A549 (cell line): Measurements from ENCODE around the gene NCAPD2. TPM values are rescaled to one million over a fixed set of nuclear protein-coding genes. Genes with fewer than 3 reads are reported as not detected.

ENCODE experiments used
- ATAC-seq, 2 experiments: fragments of 200-7000 bp in 1 of 2; fragments of >200 bp in 1 of 2; cut with Nextera tagmentation in 1 of 2; cut with Tn5 transposase in 1 of 2; 3 replicates each; pipeline versions ENCODE4 v1.8.0 to v1.9.1; 2018 to 2020; ENCODE audit warnings: mild to moderate bottlenecking in 1 of 2, moderate library complexity in 1 of 2
- CTCF ChIA-PET: fragments of 300-600 bp; sonication (Branson Sonifier 250); formaldehyde crosslinking; extraction: SDS; loops from one replicate; lab custom pipeline; 2021; ENCODE audit warnings: antibody characterized with exemption, inconsistent platforms; lab: Yijun Ruan, JAX
- POLR2A ChIA-PET: fragments of 350-600 bp; formaldehyde crosslinking; extraction: SDS; loops from one replicate; lab custom pipeline; 2021; ENCODE audit warnings: antibody characterized with exemption, inconsistent platforms; lab: Yijun Ruan, JAX
- DNase-seq, 2 experiments: peaks; one replicate each; pipeline versions ENCODE4 v3.0.0 to v3.0.0-alpha.2; 2011 to 2016; ENCODE audit warnings: low read depth in 1 of 2, low spot score in 1 of 2
- FAIRE-seq: peaks from 2 replicates; lab custom pipeline; 2011; peaks lifted over from hg19 to GRCh38; lab: Jason Lieb, UNC
- H3K27ac ChIP-seq, 2 experiments: fragments of >200 bp; sonication (Bioruptor Twin); formaldehyde crosslinking; 3 replicates each; pipeline ENCODE4 v1.5.1; 2016 to 2017
- H3K4me1 ChIP-seq: fragments of >200 bp; sonication (Bioruptor Twin); formaldehyde crosslinking; 3 replicates; pipeline ENCODE4 v1.6.1; 2016
- H3K4me2 ChIP-seq: fragments of >200 bp; sonication (Bioruptor Twin); formaldehyde crosslinking; 3 replicates; pipeline ENCODE4 v1.6.1; 2016
- H3K4me3 ChIP-seq: fragments of >200 bp; sonication (Bioruptor Twin); formaldehyde crosslinking; 3 replicates; pipeline ENCODE4 v1.5.1; 2016
- H3K9me3 ChIP-seq: fragments of >200 bp; sonication (Bioruptor Twin); formaldehyde crosslinking; 3 replicates; pipeline ENCODE4 v1.6.1; 2016
- ATOH8 ChIP-seq: fragments of 250-450 bp; sonication (Bioruptor Pico); IDR thresholded peaks from 2 replicates; pipeline ENCODE4 v1.5.0; 2020; ENCODE audit warnings: low read depth, mild to moderate bottlenecking, moderate library complexity
- BCL3 ChIP-seq: fragments of >200 bp; sonication (Bioruptor Twin); formaldehyde crosslinking; IDR thresholded peaks from 3 replicates; pipeline ENCODE4 v1.6.1; 2016
- BHLHE40 ChIP-seq: IDR thresholded peaks from 2 replicates; pipeline ENCODE4 v1.6.1; 2012; ENCODE audit warnings: low read depth, low read length, inconsistent platforms
- CBX8 ChIP-seq: fragments of 200-600 bp; sonication (generic); IDR thresholded peaks from 2 replicates; pipeline ENCODE4 v1.6.1; 2016
- E2F6 ChIP-seq: IDR thresholded peaks from 2 replicates; pipeline ENCODE4 v1.6.1; 2012; ENCODE audit warnings: low read depth, borderline replicate concordance
- EHF ChIP-seq: fragments of 250-450 bp; sonication (Bioruptor Pico); IDR thresholded peaks from 2 replicates; pipeline ENCODE4 v1.5.0; 2020; ENCODE audit warnings: mild to moderate bottlenecking
- ELK1 ChIP-seq: fragments of 150-350 bp; IDR thresholded peaks from 2 replicates; pipeline ENCODE4 v1.6.1; 2014; ENCODE audit warnings: low read depth, mild to moderate bottlenecking, low read length
- EP300 ChIP-seq, 2 experiments: fragments of >200 bp; sonication (Bioruptor Twin); formaldehyde crosslinking; IDR thresholded peaks; 2 replicates in 1 of 2; 3 replicates in 1 of 2; pipeline ENCODE4 v1.6.1; 2016 to 2017
- FOSL2 ChIP-seq, 2 experiments: fragments of 450-650 bp in 1 of 2; fragments of >200 bp in 1 of 2; sonication (Bioruptor Twin) in 1 of 2; formaldehyde crosslinking; IDR thresholded peaks; 2 replicates each; pipeline versions ENCODE4 v1.5.0 to v1.6.1; 2016 to 2020; ENCODE audit warnings: mild to moderate bottlenecking in 1 of 2, moderate library complexity in 1 of 2
- HDAC2 ChIP-seq: fragments of 200-600 bp; sonication (generic); IDR thresholded peaks from 2 replicates; pipeline ENCODE4 v1.6.1; 2016
- HOXA7 ChIP-seq: fragments of 250-450 bp; sonication (Bioruptor Pico); IDR thresholded peaks from 2 replicates; pipeline ENCODE4 v1.5.0; 2020; ENCODE audit warnings: mild to moderate bottlenecking, moderate library complexity
- HOXB5 ChIP-seq: fragments of 250-450 bp; sonication (Bioruptor Pico); IDR thresholded peaks from 2 replicates; pipeline ENCODE4 v1.5.0; 2020; ENCODE audit warnings: mild to moderate bottlenecking, moderate library complexity
- JUN ChIP-seq, 2 experiments: fragments of >200 bp; sonication (Bioruptor Twin); formaldehyde crosslinking; IDR thresholded peaks; 2 replicates in 1 of 2; 3 replicates in 1 of 2; pipeline ENCODE4 v1.6.1; 2016 to 2017
- JUNB ChIP-seq: fragments of >200 bp; sonication (Bioruptor Twin); formaldehyde crosslinking; IDR thresholded peaks from 2 replicates; pipeline ENCODE4 v1.6.1; 2016
- KDM1A ChIP-seq: fragments of 200-600 bp; sonication (generic); IDR thresholded peaks from 2 replicates; pipeline ENCODE4 v1.6.1; 2016; ENCODE audit warnings: low read depth, mild to moderate bottlenecking
- KDM5A ChIP-seq: fragments of 200-600 bp; sonication (generic); IDR thresholded peaks from 2 replicates; pipeline ENCODE4 v1.6.1; 2016; ENCODE audit warnings: antibody characterized with exemption, mild to moderate bottlenecking
- MAFK ChIP-seq: fragments of 450-650 bp; IDR thresholded peaks from 2 replicates; pipeline ENCODE4 v1.6.1; 2014; ENCODE audit not compliant: partially characterized antibody
- MAX ChIP-seq: IDR thresholded peaks from 2 replicates; pipeline ENCODE4 v1.6.1; 2012
- MAZ ChIP-seq: fragments of 150-350 bp; IDR thresholded peaks from 2 replicates; pipeline ENCODE4 v1.6.1; 2014; ENCODE audit warnings: antibody characterized with exemption, low read depth, low read length, borderline replicate concordance
- PHF8 ChIP-seq: fragments of 200-600 bp; sonication (generic); IDR thresholded peaks from 2 replicates; pipeline ENCODE4 v1.6.1; 2016; ENCODE audit warnings: low read depth, mild to moderate bottlenecking, antibody characterized with exemption, moderate library complexity, borderline replicate concordance
- POLR2A ChIP-seq: IDR thresholded peaks from 2 replicates; pipeline ENCODE4 v1.6.1; 2012; ENCODE audit warnings: mild to moderate bottlenecking, low read length
- POLR2AphosphoS2 ChIP-seq: conservative IDR thresholded peaks from 2 replicates; pipeline ENCODE4 v1.6.1; 2012; ENCODE audit warnings: low read length, improper control_type of control experiment, inconsistent platforms
- RAD21 ChIP-seq, 2 experiments: fragments of >200 bp in 1 of 2; sonication (Bioruptor Twin) in 1 of 2; formaldehyde crosslinking in 1 of 2; IDR thresholded peaks in 1 of 2; conservative IDR thresholded peaks in 1 of 2; 2 replicates in 1 of 2; 3 replicates in 1 of 2; pipeline ENCODE4 v1.6.1; 2012 to 2018; ENCODE audit warnings: inconsistent platforms in 1 of 2
- RARB ChIP-seq: fragments of 250-450 bp; sonication (Bioruptor Pico); IDR thresholded peaks from 2 replicates; pipeline ENCODE4 v1.8.0; 2021; ENCODE audit warnings: mild to moderate bottlenecking, moderate library complexity
- REST ChIP-seq: fragments of 200-600 bp; sonication (generic); IDR thresholded peaks from 2 replicates; pipeline ENCODE4 v1.6.1; 2016; ENCODE audit warnings: antibody characterized with exemption, mild to moderate bottlenecking, moderate library complexity
- RFX5 ChIP-seq: fragments of 450-650 bp; IDR thresholded peaks from 2 replicates; pipeline ENCODE4 v1.7.1; 2014; ENCODE audit warnings: antibody characterized with exemption, mild to moderate bottlenecking, moderate library complexity
- RNF2 ChIP-seq: fragments of 200-600 bp; sonication (generic); IDR thresholded peaks from 2 replicates; pipeline ENCODE4 v1.6.1; 2016; ENCODE audit warnings: low read depth, mild to moderate bottlenecking, antibody characterized with exemption, moderate library complexity, borderline replicate concordance
- SREBF2 ChIP-seq: fragments of 450-650 bp; IDR thresholded peaks from 2 replicates; pipeline ENCODE4 v1.6.1; 2014; ENCODE audit warnings: mild to moderate bottlenecking, moderate library complexity
- TP53 ChIP-seq: fragments of 250-450 bp; sonication (Bioruptor Pico); IDR thresholded peaks from 2 replicates; pipeline ENCODE4 v1.5.0; 2021; ENCODE audit warnings: mild to moderate bottlenecking, moderate library complexity
- USF2 ChIP-seq: fragments of 450-650 bp; IDR thresholded peaks from 2 replicates; pipeline ENCODE4 v1.6.1; 2014; ENCODE audit warnings: antibody characterized with exemption
- ZFP36 ChIP-seq: fragments of 450-650 bp; IDR thresholded peaks from 2 replicates; pipeline ENCODE4 v1.6.1; 2014; ENCODE audit warnings: borderline replicate concordance; ENCODE audit not compliant: partially characterized antibody
- ZNF302 ChIP-seq: fragments of 250-450 bp; sonication (Bioruptor Pico); IDR thresholded peaks from 2 replicates; pipeline ENCODE4 v1.9.0; 2021; ENCODE audit warnings: inconsistent platforms, mild to moderate bottlenecking, moderate library complexity
- WGBS: methylation state at CpG from one replicate; pipeline ENCODE4 v1.1.6; 2017; ENCODE audit errors: missing lambda C conversion rate; 5-methylcytosine and 5-hydroxymethylcytosine counted together
- polyA plus RNA-seq, 4 experiments: library from polyadenylated mRNA; depleted of rRNA in 3 of 4; stranded (reverse); fragments of >200 nt; fragmentation: RNase III in 1 of 4; extraction: RNeasy Plus Mini Kit Qiagen cat#74134 plus additional on column Dnase treatment in 1 of 4; gene quantifications; 2 replicates in 3 of 4; 3 replicates in 1 of 4; pipeline ENCODE4 v1.2.3, GENCODE V29; 2011 to 2017

The NCAPD2 gene
- polyA plus RNA-seq, 2 of the 4 experiments (the other 2 are of a cell fraction) = 82.0 to 130 TPM

- ChIA-PET POLR2A (interaction anchor here (0.7 to 1.8 kb wide), 20 partner anchors 9 to 260 kb away, joined by 3 to 39 read pairs (median 4); partner anchors contain the start of genes GAPDH, MLF2, NOP2 and VAMP1), CTCF (interaction anchor here (0.7 to 2.1 kb wide), 8 partner anchors 13 to 70 kb away, joined by 3 to 9 read pairs (median 4); partner anchors contain the start of gene VAMP1)
- FAIRE-seq (no peak), DNase-seq (peak; percentile 96 to 98), ATAC-seq (peak; percentile 93 to 94)
- Histone ChIP-seq H3K4me1 (peaks cover 25% of the 10 kb centered on the region), H3K4me2 (peak within 1 kb of the TSS; percentile 92), H3K4me3 (peak within 1 kb of the TSS; percentile 80), H3K9me3 (no peaks in the 10 kb centered on the region), H3K27ac (peak within 1 kb of the TSS; percentile 90 to 93)
- 1% methylated on average over 34 of the region's 39 CpGs for WGBS
- TF ChIP-seq BHLHE40 (0 out of 2 replicates have a peak, but pooled peaks have one; percentile 21), MAZ (peak; percentile 63; the same call in 1 of the 2 replicates), REST (no peak), ZFP36 (no peak), EHF (CRISPR knock-in tag) (no peak), RNF2 (no peak), CBX8 (no peak), MAX (peak; percentile 74), SREBF2 (no peak), HOXB5 (CRISPR knock-in tag) (no peak), ELK1 (no peak), JUN (IDR thresholded peaks at IDR 0.05) (peak in 1 of 2 experiments; percentile 91; a peak in 4 of 5 replicates), HDAC2 (0 out of 2 replicates have a peak, but pooled peaks have one; percentile 45), E2F6 (peak; percentile 60), POLR2AphosphoS2 (no peak), BCL3 (peak; percentile 78; the same call in 1 of the 3 replicates), RFX5 (peak; percentile 46; the same call in 1 of the 2 replicates), HOXA7 (CRISPR knock-in tag) (peak; percentile 80; the same call in 1 of the 2 replicates), POLR2A (peak; percentile 92), JUNB (no peak), FOSL2 (IDR thresholded peaks at IDR 0.05) (no peak), FOSL2 (CRISPR knock-in tag; IDR thresholded peaks at IDR 0.05) (no peak), PHF8 (peak; percentile 71; the same call in 1 of the 2 replicates), MAFK (no peak), ZNF302 (CRISPR knock-in tag) (no peak), KDM5A (peak; percentile 93), EP300 (IDR thresholded peaks at IDR 0.05) (no peak), TP53 (CRISPR knock-in tag) (0 out of 2 replicates have a peak, but pooled peaks have one; percentile 42), ATOH8 (CRISPR knock-in tag) (no peak), RAD21 (conservative IDR thresholded peaks at IDR 0.05 in 1 of 2, IDR thresholded peaks at IDR 0.05 in 1 of 2) (no peak), USF2 (0 out of 2 replicates have a peak, but pooled peaks have one; percentile 2), KDM1A (no peak), RARB (CRISPR knock-in tag) (peak; percentile 19; the same call in 1 of the 2 replicates)
Measured at GRCh38 chr12:6492838-6493496, 935 bp upstream of the NCAPD2 start, which contains the start of gene MRPL51. MRPL51 (minus strand) TSS chr12:6493262; CDS start chr12:6493136, 126 bp downstream.
